C4-2B (cell line): ENCODE data around the gene UBASH3B.

Experiments used
- H3K27ac ChIP-seq: fragments of 450-650 bp; 2 replicates; pipeline ENCODE4 v1.5.1; 2017
- ZFX ChIP-seq: fragments of 450-650 bp; IDR thresholded peaks from 2 replicates; pipeline ENCODE4 v1.6.1; 2017
- TF ChIP-seq, protein P1 (sequence below): fragments of 450-650 bp; conservative IDR thresholded peaks from 2 replicates; pipeline ENCODE4 v1.5.1; 2017; ENCODE audit warnings: mild to moderate bottlenecking

The UBASH3B gene

DNA sequence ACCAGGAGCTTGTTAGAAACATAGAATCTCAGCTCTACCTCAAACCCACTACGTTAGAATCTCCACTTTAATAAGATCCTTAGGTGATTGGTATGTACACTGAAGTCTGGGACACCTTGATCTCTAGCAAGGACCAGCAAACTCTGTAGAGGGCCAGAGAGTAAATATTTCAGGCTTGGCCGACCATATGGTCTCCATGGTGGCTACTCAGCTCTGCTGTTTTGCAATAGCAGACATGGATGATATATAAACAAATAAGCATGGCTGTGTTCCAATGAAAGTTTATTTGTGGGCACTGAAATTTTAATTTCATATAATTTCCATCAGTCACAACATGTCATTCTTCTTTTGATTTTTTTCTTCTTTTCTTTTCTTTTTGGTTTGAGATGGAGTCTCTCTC lies 23.9 kb downstream of the UBASH3B start:
- H3K27ac ChIP-seq: no peak overlapping the region
- no peak for TF ChIP-seq ZFX

DNA sequence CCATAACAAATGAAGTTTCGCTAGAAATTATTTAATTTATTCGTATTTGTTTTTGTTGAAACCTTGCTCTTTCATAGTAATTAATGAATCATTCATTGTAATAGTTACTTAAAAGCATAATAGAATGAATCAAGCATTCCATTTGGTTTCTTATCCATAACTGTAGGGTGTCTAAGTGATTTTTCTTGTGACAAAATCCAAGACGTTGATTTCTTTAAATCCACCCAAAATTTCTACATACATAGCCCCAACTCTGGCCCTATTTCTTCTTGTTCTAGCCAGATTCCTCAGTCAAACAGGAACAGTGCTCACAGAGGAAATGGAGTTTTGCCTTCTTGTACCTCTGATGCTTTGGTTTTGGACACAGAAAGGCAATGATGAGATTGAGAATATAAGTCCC lies 25.5 kb downstream of the UBASH3B start:
- no peak for TF ChIP-seq ZFX
- TF ChIP-seq, protein P1, sequence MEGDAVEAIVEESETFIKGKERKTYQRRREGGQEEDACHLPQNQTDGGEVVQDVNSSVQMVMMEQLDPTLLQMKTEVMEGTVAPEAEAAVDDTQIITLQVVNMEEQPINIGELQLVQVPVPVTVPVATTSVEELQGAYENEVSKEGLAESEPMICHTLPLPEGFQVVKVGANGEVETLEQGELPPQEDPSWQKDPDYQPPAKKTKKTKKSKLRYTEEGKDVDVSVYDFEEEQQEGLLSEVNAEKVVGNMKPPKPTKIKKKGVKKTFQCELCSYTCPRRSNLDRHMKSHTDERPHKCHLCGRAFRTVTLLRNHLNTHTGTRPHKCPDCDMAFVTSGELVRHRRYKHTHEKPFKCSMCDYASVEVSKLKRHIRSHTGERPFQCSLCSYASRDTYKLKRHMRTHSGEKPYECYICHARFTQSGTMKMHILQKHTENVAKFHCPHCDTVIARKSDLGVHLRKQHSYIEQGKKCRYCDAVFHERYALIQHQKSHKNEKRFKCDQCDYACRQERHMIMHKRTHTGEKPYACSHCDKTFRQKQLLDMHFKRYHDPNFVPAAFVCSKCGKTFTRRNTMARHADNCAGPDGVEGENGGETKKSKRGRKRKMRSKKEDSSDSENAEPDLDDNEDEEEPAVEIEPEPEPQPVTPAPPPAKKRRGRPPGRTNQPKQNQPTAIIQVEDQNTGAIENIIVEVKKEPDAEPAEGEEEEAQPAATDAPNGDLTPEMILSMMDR: no peak
- H3K27ac ChIP-seq: no peak overlapping the region

DNA sequence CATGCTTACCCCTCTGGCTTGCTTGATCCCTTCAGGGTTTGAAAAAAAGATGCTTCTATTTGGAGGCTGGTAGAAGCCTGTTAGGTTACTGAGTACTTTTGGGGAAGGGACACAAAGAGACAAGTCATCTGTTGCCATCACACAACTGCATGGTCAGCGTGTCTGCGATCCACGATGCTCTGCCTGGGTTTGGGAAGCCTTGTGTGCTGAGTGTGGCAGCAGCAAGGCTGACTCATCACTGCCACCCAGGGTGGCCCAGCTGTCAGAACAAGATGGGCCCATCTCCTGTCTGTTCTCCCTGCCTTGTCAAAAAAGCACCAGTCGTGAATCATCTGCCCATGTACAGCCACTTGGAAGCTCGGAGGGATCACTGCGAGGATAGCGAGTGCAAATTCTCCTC lies 26.2 kb downstream of the UBASH3B start:
- no peak for TF ChIP-seq ZFX
- TF ChIP-seq, protein P1: no peak

DNA sequence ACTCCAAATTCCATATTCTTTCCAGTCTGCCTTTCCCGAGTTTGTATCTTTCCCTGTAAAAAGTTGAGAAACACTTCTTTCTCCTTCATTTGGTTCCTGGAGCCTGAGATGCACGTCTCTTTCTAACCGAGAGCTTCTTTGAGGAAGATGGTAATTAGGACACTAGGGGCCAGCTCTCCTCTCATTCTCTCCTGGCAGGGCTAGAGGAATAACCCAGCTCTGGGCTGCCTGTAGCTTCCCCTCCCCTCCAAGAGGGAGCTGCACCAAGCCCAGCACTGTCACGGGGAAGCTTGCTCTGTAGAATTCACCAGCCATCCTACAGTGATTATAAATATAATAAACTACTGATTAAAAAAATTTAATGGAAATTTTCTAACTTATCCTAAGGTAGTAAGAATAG lies 26.9 kb downstream of the UBASH3B start:
- TF ChIP-seq, protein P1: no peak
- TF ChIP-seq ZFX: no peak
- no peak overlapping the region for H3K27ac ChIP-seq

More for the DNA sequence above, 26.2 kb downstream of the UBASH3B start:
- H3K27ac ChIP-seq: no peak overlapping the region

DNA sequence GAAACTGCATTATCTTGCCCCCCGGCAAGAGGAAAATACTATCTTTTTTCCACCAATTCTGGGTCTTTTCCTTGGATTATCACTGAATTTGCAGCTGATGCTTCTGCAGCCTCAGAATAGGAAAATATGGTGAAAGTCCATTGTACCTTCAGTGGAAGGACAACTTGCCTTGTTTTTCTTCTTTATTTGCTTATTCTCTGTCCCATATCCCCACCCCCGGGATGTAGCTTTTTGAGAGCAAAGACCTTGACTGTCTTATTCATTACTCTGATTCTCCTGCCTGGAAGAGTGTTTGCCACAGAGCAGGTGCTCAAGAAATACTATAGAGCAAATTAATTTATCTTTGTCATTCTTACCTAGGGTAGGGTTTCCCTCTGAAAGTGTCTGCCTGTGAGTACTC lies 29.5 kb downstream of the UBASH3B start:
- no peak for TF ChIP-seq ZFX
- TF ChIP-seq, protein P1: no peak

DNA sequence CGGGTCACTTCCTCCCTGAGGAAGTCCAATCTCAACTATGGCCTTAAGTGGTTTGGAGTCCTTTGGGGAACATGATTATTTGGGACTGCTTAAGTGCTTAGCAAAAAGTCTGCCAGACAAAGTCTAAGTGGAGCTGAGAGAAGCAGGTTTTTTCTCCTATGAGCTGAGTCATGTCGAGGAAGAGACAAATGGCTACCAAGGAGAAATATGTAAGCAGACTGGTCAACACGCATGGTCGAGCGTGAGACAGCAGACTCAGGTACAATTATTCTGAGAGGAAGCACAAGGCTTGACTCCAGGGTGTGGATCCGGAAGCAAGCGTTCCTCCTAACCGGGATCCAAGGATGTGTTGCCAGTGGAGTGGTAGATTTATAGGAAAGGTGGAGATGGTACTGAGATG lies 30.6 kb downstream of the UBASH3B start:
- no peak for TF ChIP-seq ZFX
- TF ChIP-seq, protein P1: no peak
- H3K27ac ChIP-seq: no peak overlapping the region

More for the DNA sequence above, 29.5 kb downstream of the UBASH3B start:
- no peak overlapping the region for H3K27ac ChIP-seq

DNA sequence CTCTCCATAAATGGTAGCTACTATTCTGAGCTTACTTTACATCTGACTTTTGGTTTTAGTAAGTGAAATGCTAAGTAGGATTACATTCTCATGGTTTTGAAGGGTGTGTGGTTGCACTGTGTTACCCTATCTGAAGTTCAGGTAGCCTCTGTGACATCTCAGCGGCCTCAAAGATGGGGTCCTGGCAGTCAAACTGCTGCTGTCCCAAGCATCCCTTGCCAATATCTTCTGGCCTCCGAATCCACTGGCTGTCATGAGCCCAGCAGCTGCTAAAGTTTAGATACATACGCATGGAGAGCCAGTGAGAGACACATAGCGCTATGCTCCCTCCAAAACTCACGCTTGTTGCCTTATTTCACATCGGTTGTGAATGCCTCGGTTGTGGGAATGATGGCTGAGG lies 34.9 kb downstream of the UBASH3B start:
- no peak for TF ChIP-seq ZFX
- TF ChIP-seq, protein P1: no peak
- H3K27ac ChIP-seq: no peak overlapping the region

DNA sequence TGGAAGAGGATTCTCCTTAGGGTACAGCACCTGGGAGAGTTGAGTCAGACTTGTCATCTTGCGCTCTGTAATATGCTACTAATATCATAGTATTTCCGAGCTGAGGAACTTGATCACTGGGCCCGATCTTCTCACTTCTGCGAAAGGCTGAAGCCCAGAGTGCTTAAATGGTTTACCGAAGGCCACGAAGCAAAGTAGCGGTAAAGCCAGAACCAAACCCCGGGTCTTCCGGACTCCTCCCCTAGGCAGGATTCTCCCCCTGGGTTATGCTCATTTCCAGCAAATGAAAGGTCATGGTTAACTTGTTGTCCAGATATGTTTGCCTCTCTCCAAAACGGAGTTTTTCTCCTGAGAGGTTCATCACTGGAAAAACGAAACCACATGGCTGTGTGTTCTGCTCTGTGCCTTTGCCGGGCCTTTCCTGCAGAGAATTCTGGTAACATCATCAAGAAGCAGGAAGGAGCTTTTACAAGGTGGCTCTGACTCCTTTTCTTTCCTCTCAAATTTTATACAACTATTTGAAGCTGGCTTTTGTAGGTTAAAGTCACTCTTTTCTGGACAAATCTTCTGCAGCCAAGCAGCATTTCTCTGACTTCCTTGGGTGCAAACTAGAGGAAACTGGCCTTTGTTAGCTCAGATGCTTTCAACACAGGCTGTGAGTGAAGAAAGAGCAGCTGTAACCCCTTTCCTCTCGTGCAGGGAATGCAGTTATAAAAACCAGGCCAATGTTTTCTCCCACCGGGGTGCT lies 35.5 kb downstream of the UBASH3B start:
- TF ChIP-seq, protein P1: no peak
- no peak for TF ChIP-seq ZFX
- H3K27ac ChIP-seq: no peak overlapping the region
